LNCaP clone FGC (cell line): ENCODE data around the gene SF1.

Experiments
- DNase-seq: peaks from one replicate; pipeline ENCODE4 v3.0.0-alpha.2; 2011; ENCODE audit warnings: low read depth
- H3K4me3 ChIP-seq: 2 replicates; pipeline ENCODE4 v1.5.1; 2011; ENCODE audit warnings: mild to moderate bottlenecking, low read depth, low read length, control low read depth
- TF ChIP-seq, protein P1 (sequence below): IDR thresholded peaks from 2 replicates; pipeline ENCODE4 v1.5.1; 2012; ENCODE audit warnings: mild to moderate bottlenecking; ENCODE audit not compliant: control insufficient read depth, insufficient read depth; ENCODE audit errors: extremely low read depth

Gene SF1

GRCh38 chr11:64716473-64717267 lies 61.7 kb downstream of the SF1 start:
- TF ChIP-seq, protein P1, sequence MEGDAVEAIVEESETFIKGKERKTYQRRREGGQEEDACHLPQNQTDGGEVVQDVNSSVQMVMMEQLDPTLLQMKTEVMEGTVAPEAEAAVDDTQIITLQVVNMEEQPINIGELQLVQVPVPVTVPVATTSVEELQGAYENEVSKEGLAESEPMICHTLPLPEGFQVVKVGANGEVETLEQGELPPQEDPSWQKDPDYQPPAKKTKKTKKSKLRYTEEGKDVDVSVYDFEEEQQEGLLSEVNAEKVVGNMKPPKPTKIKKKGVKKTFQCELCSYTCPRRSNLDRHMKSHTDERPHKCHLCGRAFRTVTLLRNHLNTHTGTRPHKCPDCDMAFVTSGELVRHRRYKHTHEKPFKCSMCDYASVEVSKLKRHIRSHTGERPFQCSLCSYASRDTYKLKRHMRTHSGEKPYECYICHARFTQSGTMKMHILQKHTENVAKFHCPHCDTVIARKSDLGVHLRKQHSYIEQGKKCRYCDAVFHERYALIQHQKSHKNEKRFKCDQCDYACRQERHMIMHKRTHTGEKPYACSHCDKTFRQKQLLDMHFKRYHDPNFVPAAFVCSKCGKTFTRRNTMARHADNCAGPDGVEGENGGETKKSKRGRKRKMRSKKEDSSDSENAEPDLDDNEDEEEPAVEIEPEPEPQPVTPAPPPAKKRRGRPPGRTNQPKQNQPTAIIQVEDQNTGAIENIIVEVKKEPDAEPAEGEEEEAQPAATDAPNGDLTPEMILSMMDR = no peak
- no peak for DNase-seq
- no peak overlapping the region for H3K4me3 ChIP-seq

DNA sequence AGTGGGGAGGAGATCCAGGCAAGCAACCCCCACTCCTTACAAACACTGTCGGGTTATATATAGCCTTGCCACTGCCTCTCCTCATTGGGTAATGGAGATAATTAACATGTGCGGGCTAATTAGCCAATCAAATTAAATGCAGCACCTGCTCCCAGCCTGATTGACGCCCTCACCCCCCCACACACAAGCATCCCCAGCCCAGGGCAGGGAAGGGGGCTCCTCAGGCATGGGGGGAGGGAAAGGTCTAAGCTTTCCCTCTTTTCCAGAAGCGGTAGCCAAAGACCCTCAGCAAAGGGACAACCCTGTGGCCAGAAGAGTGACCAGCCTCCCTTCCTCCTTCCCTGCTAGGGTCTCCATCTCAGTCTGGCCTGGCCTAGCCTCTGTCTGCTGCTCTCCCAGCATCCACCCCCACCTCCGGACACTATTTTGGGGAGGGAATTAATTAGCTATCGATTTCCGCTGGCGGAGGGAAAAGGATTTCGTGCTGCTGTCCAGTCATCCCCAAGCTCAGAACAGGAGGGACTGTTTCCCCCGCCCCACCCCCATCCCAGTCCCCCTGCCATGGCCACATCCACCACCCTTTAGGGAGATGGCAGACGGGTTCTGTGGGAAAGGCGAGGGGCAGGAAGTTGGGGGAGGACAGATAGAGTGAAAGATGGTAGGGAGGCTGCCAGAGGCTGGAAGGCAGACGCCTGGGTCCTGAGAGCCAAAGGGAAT lies 62.4 kb downstream of the SF1 start:
- TF ChIP-seq, protein P1 = no peak
- no peak for DNase-seq
- H3K4me3 ChIP-seq = no peak overlapping the region

GRCh38 chr11:64715110-64715509 lies 63.2 kb downstream of the SF1 start:
- H3K4me3 ChIP-seq = no peak overlapping the region
- TF ChIP-seq, protein P1 = no peak
- DNase-seq = no peak

- no peak for DNase-seq
- H3K4me3 ChIP-seq = no peak overlapping the region
- TF ChIP-seq, protein P1 = no peak
These were observed 63.7 kb downstream of the SF1 start for GRCh38 chr11:64714666-64715065.
